Ovary (tissue), 3 donors: Measurements from ENCODE around the gene PMIS2.

Experiments used
- POLR2A ChIP-seq: fragments of 450-650 bp; IDR thresholded peaks from one replicate; pipeline ENCODE4 v1.6.1; 2017; ENCODE audit warnings: antibody characterized with exemption, mild to moderate bottlenecking, moderate library complexity
- TF ChIP-seq, protein P1 (sequence below), 3 donors: fragments of 450-650 bp in 2 of 3; fragments of 200-600 bp in 1 of 3; IDR thresholded peaks; one replicate each; pipeline versions ENCODE4 v1.5.1 to v1.8.0; 2016 to 2022; ENCODE audit warnings: antibody characterized with exemption in 3 of 3, mild to moderate bottlenecking in 1 of 3
- donor health status: DM: no; HTN: no; CAD: no.

DNA sequence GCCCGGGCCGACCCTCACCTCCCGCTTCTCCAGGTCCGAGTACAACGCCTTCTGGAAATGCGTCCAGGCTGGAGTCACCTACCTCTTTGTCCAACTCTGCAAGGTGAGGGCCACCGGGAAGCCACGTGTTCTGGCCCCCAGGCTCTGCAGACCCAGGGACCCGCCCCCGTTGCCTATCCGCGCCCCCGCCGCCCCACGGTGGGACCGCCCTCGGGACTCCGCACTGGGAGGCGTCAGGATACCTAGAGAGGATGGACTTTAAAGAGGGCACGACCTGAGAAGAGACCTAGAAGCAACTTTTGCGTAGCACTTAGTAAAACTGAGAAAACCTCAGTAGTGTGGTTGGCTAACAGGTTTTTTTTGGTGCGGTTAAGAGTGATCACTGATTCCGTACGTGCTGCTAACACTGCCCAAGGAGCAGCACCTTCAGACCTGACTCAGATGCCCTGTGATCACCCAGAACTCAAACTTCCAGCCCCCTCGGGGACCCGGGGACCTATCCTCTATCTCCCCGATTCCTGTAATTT is 40.1 kb upstream of the PMIS2 start:
- TF ChIP-seq, protein P1, sequence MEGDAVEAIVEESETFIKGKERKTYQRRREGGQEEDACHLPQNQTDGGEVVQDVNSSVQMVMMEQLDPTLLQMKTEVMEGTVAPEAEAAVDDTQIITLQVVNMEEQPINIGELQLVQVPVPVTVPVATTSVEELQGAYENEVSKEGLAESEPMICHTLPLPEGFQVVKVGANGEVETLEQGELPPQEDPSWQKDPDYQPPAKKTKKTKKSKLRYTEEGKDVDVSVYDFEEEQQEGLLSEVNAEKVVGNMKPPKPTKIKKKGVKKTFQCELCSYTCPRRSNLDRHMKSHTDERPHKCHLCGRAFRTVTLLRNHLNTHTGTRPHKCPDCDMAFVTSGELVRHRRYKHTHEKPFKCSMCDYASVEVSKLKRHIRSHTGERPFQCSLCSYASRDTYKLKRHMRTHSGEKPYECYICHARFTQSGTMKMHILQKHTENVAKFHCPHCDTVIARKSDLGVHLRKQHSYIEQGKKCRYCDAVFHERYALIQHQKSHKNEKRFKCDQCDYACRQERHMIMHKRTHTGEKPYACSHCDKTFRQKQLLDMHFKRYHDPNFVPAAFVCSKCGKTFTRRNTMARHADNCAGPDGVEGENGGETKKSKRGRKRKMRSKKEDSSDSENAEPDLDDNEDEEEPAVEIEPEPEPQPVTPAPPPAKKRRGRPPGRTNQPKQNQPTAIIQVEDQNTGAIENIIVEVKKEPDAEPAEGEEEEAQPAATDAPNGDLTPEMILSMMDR (IDR thresholded peaks at IDR 0.05) = no peak
- no peak for TF ChIP-seq POLR2A
